Transverse colon (tissue), 4 donors: ENCODE results near the gene ATP11A. TPM values are rescaled to one million over a fixed set of nuclear protein-coding genes. Genes with fewer than 3 reads are reported as not detected.

ENCODE experiments used
- DNase-seq: peaks from one replicate; pipeline ENCODE4 v3.0.0-alpha.2; 2019
- H3K27ac ChIP-seq, 4 donors: fragments of 200-600 bp; sonication (generic); 2 replicates each; pipeline ENCODE4 v1.5.1; 2016 to 2018; ENCODE audit warnings: inconsistent platforms in 4 of 4
- H3K27me3 ChIP-seq: fragments of 200-600 bp; sonication (generic); 2 replicates; pipeline ENCODE4 v1.5.1; 2017; ENCODE audit warnings: inconsistent platforms
- H3K36me3 ChIP-seq, 4 donors: fragments of 200-600 bp; sonication (generic); 2 replicates each; pipeline ENCODE4 v1.5.1; 2017 to 2019; ENCODE audit warnings: inconsistent platforms in 4 of 4
- H3K4me1 ChIP-seq, 4 donors: fragments of 200-600 bp; sonication (generic); 2 replicates each; pipeline ENCODE4 v1.5.1; 2017 to 2020; ENCODE audit warnings: inconsistent platforms in 4 of 4
- H3K4me3 ChIP-seq, 4 donors: fragments of 200-600 bp; sonication (generic); 1 replicate in 1 of 4; 2 replicates in 3 of 4; pipeline versions ENCODE4 v1.5.1 to v1.6.1; 2017 to 2019; ENCODE audit warnings: inconsistent platforms in 4 of 4
- H3K9me3 ChIP-seq, 2 donors: fragments of 200-600 bp; sonication (generic); 2 replicates each; pipeline ENCODE4 v1.5.1; 2017 to 2019; ENCODE audit warnings: inconsistent platforms in 2 of 2
- EP300 ChIP-seq: sonication (generic); formaldehyde crosslinking; IDR thresholded peaks from one replicate; pipeline ENCODE4 v1.6.1; 2017; ENCODE audit warnings: antibody characterized with exemption, low read depth
- POLR2A ChIP-seq: fragments of 450-650 bp; IDR thresholded peaks from one replicate; pipeline ENCODE4 v1.6.1; 2016; ENCODE audit warnings: antibody characterized with exemption, mild to moderate bottlenecking, moderate library complexity
- POLR2AphosphoS5 ChIP-seq, 3 donors: sonication (generic); formaldehyde crosslinking; IDR thresholded peaks; one replicate each; pipeline ENCODE4 v1.6.1; 2016; ENCODE audit warnings: antibody characterized with exemption in 3 of 3
- WGBS, 2 donors: methylation state at CpG; one replicate each; pipeline ENCODE4 v1.1.5; 2018; ENCODE audit warnings: low coverage in 1 of 2; 5-methylcytosine and 5-hydroxymethylcytosine counted together
- in situ Hi-C, 4 donors: fragments of 200-750 bp; cut with MboI; loops; one replicate each; pipeline versions ENCODE4 v1.15.0 to v1.15.1; 2017; ENCODE audit warnings: low sequenced_read_pairs in 3 of 4, low pct_ligation_motif_present in 1 of 4, low pct_unique_long_range_greater_than_20kb in 1 of 4
- intact Hi-C: fragments of 100-400 bp; cut with DNase I; formaldehyde crosslinking; loops from one replicate; pipeline ENCODE4 v1.15.1; 2023; ENCODE audit warnings: low total_unique reads
- total RNA-seq, 4 donors: library from RNA; depleted of rRNA; stranded (reverse); fragments of >200 nt; gene quantifications; one replicate each; pipeline ENCODE4 v1.1.0, GENCODE V29; 2016
- TF ChIP-seq, protein P1 (sequence below), 5 experiments: fragments of 200-600 bp in 3 of 5; fragments of 450-650 bp in 2 of 5; sonication (generic) in 3 of 5; IDR thresholded peaks; 1 replicate in 2 of 5; 2 replicates in 3 of 5; pipeline ENCODE4 v1.5.1; 2016 to 2017; ENCODE audit warnings: antibody characterized with exemption in 5 of 5, inconsistent platforms in 3 of 5, mild to moderate bottlenecking in 2 of 5, moderate library complexity in 1 of 5

Gene ATP11A
- total RNA-seq, 4 donors from 2014 or later = 10.2 to 17.5 (median 13.3) TPM

DNA sequence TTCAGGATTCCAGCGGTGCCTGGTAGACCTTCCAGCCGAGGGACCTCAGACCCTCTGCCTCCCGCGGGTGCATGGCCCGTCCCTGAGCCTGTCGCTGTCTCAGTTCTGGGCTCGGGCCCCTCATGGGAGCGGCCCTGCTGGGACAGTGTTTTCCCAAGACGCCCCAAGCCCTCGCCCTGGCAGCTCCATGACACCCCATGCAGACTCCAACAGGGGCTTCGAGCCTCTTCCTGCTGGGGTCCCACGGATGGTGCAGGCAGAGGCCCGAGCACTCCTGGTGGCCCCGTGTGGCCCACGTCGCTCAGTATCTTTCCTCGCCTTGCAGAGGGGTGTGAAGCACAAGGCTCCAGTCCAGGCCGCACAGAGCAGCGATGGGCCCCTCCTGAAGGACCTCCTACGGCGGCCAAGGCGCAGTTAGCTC, 190.4 kb downstream of the ATP11A start:
- WGBS, 2 donors = 94% methylated on average over 18 of the region's 22 CpGs; no CpG with 5 or more reads in 1 of the 2 donors
- H3K9me3 ChIP-seq = no peaks in the 10 kb centered on the region
- H3K36me3 ChIP-seq = no peaks in the 10 kb centered on the region
- intact Hi-C loops (no loop called here), in situ Hi-C loops (no loop called here)
- H3K4me3 ChIP-seq = no peak overlapping the region
- no peak overlapping the region for H3K27ac ChIP-seq
- TF ChIP-seq EP300 (no peak), POLR2A (no peak), POLR2AphosphoS5 (IDR thresholded peaks at IDR 0.05) (no peak)
- TF ChIP-seq, protein P1, sequence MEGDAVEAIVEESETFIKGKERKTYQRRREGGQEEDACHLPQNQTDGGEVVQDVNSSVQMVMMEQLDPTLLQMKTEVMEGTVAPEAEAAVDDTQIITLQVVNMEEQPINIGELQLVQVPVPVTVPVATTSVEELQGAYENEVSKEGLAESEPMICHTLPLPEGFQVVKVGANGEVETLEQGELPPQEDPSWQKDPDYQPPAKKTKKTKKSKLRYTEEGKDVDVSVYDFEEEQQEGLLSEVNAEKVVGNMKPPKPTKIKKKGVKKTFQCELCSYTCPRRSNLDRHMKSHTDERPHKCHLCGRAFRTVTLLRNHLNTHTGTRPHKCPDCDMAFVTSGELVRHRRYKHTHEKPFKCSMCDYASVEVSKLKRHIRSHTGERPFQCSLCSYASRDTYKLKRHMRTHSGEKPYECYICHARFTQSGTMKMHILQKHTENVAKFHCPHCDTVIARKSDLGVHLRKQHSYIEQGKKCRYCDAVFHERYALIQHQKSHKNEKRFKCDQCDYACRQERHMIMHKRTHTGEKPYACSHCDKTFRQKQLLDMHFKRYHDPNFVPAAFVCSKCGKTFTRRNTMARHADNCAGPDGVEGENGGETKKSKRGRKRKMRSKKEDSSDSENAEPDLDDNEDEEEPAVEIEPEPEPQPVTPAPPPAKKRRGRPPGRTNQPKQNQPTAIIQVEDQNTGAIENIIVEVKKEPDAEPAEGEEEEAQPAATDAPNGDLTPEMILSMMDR (IDR thresholded peaks at IDR 0.05) = no peak
- DNase-seq = no peak
- H3K27me3 ChIP-seq = no peaks in the 10 kb centered on the region
- H3K4me1 ChIP-seq = no peaks in the 10 kb centered on the region

DNA sequence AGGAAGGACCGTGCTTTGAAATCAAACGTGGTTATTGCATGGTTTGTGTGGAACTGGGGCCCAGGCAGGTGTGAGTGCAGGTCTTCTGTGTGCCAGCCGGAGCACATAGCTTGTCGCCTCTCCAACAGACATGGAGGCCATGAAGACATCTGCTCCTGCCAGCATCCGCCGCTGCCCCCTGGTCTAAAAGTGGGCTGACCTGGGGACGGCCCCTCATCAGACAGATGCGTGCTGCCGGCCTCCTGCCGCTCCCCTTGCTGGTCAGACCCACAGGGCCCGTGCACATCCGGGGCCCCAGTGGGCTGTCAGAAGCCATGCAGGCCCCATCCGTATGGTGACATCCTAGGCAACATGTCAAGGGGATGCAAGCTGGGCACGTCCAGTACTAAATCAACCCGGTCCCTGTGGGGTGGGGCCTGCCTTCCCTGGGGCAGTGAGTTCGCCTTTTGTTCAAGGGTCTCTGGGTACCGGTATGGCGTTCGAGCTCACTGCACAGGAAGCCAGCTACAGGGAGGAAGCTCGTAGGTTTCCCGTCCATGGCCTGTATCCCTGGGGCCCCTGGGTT, 191.2 kb downstream of the ATP11A start:
- TF ChIP-seq POLR2A (no peak), EP300 (no peak), POLR2AphosphoS5 (IDR thresholded peaks at IDR 0.05) (no peak)
- TF ChIP-seq, protein P1 (IDR thresholded peaks at IDR 0.05) = no peak
- intact Hi-C loops (no loop called here), in situ Hi-C loops (no loop called here)
- DNase-seq = no peak
- Histone ChIP-seq H3K36me3 (no peaks in the 10 kb centered on the region), H3K27me3 (no peaks in the 10 kb centered on the region), H3K4me3 (no peak overlapping the region), H3K9me3 (no peaks in the 10 kb centered on the region), H3K27ac (no peak overlapping the region), H3K4me1 (peaks cover 0 to 7% (median 3%) of the 10 kb centered on the region in 4 donors)
- 92% methylated on average over 16 of the region's 21 CpGs; no CpG with 5 or more reads in 1 of the 2 donors for WGBS, 2 donors

DNA sequence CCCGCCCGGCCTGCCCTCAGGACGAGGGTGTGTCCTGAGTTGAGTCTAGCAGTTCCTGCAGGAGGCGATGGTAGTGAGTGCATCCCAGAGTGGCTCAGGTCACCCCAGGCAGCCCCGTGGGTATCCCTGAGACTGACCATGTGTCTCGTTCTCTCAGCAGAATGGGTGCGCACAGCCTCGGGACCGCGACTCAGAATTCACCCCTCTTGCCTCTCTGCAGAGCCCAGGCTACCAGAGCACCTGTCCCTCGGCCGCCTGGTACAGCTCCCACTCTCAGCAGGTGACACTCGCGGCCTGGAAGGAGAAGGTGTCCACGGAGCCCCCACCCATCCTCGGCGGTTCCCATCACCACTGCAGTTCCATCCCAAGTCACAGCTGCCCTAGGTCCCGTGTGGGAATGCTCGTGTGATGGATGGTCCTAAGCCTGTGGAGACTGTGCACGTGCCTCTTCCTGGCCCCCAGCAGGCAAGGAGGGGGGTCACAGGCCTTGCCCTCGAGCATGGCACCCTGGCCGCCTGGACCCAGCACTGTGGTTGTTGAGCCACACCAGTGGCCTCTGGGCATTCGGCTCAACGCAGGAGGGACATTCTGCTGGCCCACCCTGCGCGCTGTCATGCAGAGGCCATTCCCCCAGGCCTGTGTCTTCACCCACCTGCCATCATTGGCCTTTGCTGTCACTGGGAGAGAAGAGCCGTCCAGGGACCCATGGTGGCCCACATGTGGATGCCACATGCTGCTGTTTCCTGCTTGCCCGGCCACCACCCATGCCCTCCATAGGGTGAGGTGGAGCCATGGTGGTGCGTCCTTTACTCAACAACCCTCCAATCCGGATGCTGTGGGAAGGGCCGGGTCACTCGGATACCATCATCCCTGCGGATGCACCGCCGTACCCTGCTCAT, 192.1 kb downstream of the ATP11A start:
- no peak for TF ChIP-seq POLR2A
- TF ChIP-seq, protein P1 (IDR thresholded peaks at IDR 0.05) = no peak
- TF ChIP-seq EP300 = no peak
- TF ChIP-seq POLR2AphosphoS5 (IDR thresholded peaks at IDR 0.05) = no peak
- intact Hi-C loops (no loop called here), in situ Hi-C loops (no loop called here)
- H3K4me1 ChIP-seq = peaks cover 0 to 10% (median 7%) of the 10 kb centered on the region in 4 donors
- H3K4me3 ChIP-seq = no peak overlapping the region
- H3K9me3 ChIP-seq = no peaks in the 10 kb centered on the region
- WGBS, 2 donors = 93% methylated on average over 26 of the region's 35 CpGs; no CpG with 5 or more reads in 1 of the 2 donors
- DNase-seq = no peak
- H3K36me3 ChIP-seq = no peaks in the 10 kb centered on the region
- H3K27ac ChIP-seq = no peak overlapping the region
- no peaks in the 10 kb centered on the region for H3K27me3 ChIP-seq

DNA sequence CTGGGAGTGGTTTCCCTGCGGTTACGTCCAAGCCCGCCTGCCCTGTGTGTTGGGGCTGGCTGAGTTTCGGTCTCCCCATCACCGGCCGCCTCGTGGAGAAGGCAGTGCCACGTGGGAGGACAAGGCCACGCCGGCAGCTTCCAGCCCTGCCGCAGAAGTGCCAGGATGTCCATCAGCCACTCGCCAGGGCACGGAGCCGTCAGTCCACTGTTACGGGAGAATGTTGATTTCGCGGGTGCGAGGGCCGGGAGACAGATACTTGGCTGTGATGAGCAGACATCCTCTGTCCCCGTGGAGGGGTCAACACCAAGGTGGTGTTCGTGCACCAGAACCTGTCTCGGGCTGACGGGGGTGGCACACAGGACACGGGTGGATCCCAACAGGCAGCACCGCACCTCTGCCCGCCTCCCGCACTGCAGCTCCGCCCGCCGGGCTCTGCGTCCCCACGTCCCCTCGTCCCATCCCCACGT, 192.8 kb downstream of the ATP11A start:
- Histone ChIP-seq H3K36me3 (no peaks in the 10 kb centered on the region), H3K4me1 (peaks cover 0 to 10% (median 7%) of the 10 kb centered on the region in 4 donors), H3K9me3 (no peaks in the 10 kb centered on the region), H3K27me3 (no peaks in the 10 kb centered on the region), H3K27ac (no peak overlapping the region), H3K4me3 (no peak overlapping the region)
- intact Hi-C loops = no loop called here
- 97% methylated on average over 5 to 33 of the region's 34 CpGs for WGBS, 2 donors
- no peak for DNase-seq
- TF ChIP-seq, protein P1 (IDR thresholded peaks at IDR 0.05) = no peak
- TF ChIP-seq POLR2A (no peak), POLR2AphosphoS5 (IDR thresholded peaks at IDR 0.05) (no peak), EP300 (no peak)
- in situ Hi-C loops = no loop called here
